ENCODE measurements around the gene JMJD1C. TPM values are rescaled to one million over a fixed set of nuclear protein-coding genes. Genes with fewer than 3 reads are reported as not detected.
"Not testable (repeated sequence)": the region's sequence is repeated elsewhere in the genome, so short reads cannot be mapped to it uniquely, and the experiment has no call there.

Gene JMJD1C
- total RNA-seq, 6 experiments from 2014 or later: 29.6 to 53.3 (median 38.2) TPM

- H3K27me3 ChIP-seq: no peaks in the 10 kb centered on the region
- ATAC-seq (no peak), DNase-seq (no peak)
- H3K9me3 ChIP-seq: no peaks in the 10 kb centered on the region
- H3K4me1 ChIP-seq: no peaks in the 10 kb centered on the region
- H3K4me3 ChIP-seq: no peak overlapping the region
- H3K27ac ChIP-seq: no peak overlapping the region
- H3K36me3 ChIP-seq: no peaks in the 10 kb centered on the region
- no peak for TF ChIP-seq CTCF (IDR thresholded peaks at IDR 0.05)
- TF ChIP-seq POLR2A (IDR thresholded peaks at IDR 0.05): no peak
- 93% methylated on average over 3 of the region's 3 CpGs for WGBS (ENCODE audit: insufficient coverage, low coverage, low lambda C conversion rate, missing lambda C conversion rate)
- intact Hi-C loops (cut with DNase I): no loop called here
Measured at GRCh38 chr10:63352976-63353375, 112.8 kb downstream of the JMJD1C start.

DNA sequence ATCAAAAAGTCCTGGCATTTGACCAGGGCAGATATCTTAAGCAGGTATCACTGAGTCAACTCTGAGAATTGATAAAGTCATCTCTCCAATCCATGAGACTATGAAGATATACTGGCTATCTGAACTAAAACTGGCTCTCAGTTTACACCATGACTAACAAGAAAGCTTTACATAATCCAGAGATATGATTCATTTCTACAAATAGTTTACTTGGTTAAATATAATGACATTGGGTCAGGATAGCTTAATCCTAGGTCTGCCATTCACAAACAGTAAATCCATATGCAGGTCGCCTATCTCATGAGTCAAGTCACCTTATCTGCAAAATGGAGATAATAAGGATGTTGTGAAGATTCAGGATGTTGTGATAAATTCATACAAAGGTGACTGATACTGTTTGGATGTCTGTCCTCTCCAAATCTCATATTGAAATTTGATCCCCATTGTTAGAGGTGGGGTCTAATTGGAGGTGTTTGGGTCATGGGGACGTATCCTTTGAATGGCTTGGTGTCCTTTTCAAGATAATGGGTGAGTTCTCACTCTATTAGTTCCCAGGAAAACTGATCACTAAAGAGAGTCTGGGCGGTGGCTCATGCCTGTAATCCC lies 117.4 kb downstream of the JMJD1C start:
- no peak for ATAC-seq
- Histone ChIP-seq H3K4me1 (no peaks in the 10 kb centered on the region), H3K27ac (no peak overlapping the region), H3K27me3 (no peaks in the 10 kb centered on the region), H3K36me3 (no peaks in the 10 kb centered on the region), H3K4me3 (no peak overlapping the region), H3K9me3 (no peaks in the 10 kb centered on the region)
- no peak for DNase-seq
- intact Hi-C loops (cut with DNase I): no loop called here
- WGBS (ENCODE audit: insufficient coverage, low coverage, low lambda C conversion rate, missing lambda C conversion rate): 90% methylated on average over 2 of the region's 3 CpGs
- no peak for TF ChIP-seq CTCF (IDR thresholded peaks at IDR 0.05)
- no peak for TF ChIP-seq POLR2A (IDR thresholded peaks at IDR 0.05)

GRCh38 chr10:63346015-63346441 lies 119.7 kb downstream of the JMJD1C start:
- intact Hi-C loops (cut with DNase I): no loop called here
- no peaks in the 10 kb centered on the region for H3K9me3 ChIP-seq
- TF ChIP-seq CTCF (IDR thresholded peaks at IDR 0.05) (no peak), POLR2A (IDR thresholded peaks at IDR 0.05) (no peak)
- no peaks in the 10 kb centered on the region for H3K36me3 ChIP-seq
- peaks cover 0 to 4% (median 0%) of the 10 kb centered on the region in 4 donors for H3K4me1 ChIP-seq
- H3K27ac ChIP-seq: no peak overlapping the region
- ATAC-seq (no peak), DNase-seq (no peak)
- no peak overlapping the region for H3K4me3 ChIP-seq
- H3K27me3 ChIP-seq: no peaks in the 10 kb centered on the region

DNA sequence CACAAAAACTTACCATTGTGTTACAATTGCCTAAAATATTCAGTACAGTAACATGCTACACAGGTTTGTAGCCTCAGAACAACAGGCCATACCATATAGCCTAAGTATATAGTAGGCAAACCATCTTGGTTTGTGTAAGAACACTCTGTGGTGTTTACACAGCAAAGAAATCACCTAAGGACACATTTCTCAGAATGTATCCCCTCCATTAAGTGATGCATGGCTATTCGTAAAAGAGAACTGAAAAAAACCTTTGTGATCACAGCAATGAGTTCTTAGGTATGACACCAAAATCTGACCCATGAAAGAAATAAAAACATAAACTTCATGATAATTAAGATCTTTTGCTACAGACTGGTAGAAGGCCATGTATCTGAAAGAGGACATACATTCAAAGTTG lies 121.5 kb downstream of the JMJD1C start:
- H3K4me3 ChIP-seq: no peak overlapping the region
- H3K27me3 ChIP-seq: no peaks in the 10 kb centered on the region
- TF ChIP-seq POLR2A (IDR thresholded peaks at IDR 0.05): no peak
- TF ChIP-seq CTCF (IDR thresholded peaks at IDR 0.05): no peak
- H3K27ac ChIP-seq: no peak overlapping the region
- no peaks in the 10 kb centered on the region for H3K36me3 ChIP-seq
- 100% methylated on average over 1 of the region's 1 CpG for whole genome bisulfite sequencing (ENCODE audit: insufficient coverage, low coverage, low lambda C conversion rate, missing lambda C conversion rate)
- H3K4me1 ChIP-seq: peaks cover 0 to 4% (median 0%) of the 10 kb centered on the region in 4 donors
- H3K9me3 ChIP-seq: no peaks in the 10 kb centered on the region
- intact Hi-C loops (cut with DNase I): no loop called here
- DNase-seq: no peak
- no peak for ATAC-seq

DNA sequence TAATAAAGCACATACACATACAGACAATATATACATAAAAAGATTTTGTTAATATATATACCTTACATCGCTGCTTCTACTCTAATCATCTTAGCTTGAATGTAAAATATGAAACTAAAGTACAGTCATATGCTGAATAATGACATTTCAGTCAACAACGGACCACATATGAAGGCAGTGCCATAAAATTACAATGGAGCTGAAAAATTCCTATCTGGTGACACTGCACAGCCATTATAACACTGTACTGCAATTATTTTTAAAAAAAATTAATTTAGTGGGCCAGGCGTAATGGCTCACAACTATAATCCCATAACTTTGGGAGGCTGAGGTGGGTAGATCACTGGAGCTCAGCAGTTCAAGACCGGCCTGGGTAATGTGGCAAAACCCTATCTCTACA lies 122.3 kb downstream of the JMJD1C start:
- Histone ChIP-seq H3K4me1 (peaks cover 0 to 4% (median 0%) of the 10 kb centered on the region in 4 donors), H3K36me3 (no peaks in the 10 kb centered on the region), H3K27me3 (no peaks in the 10 kb centered on the region), H3K9me3 (no peaks in the 10 kb centered on the region), H3K27ac (no peak overlapping the region), H3K4me3 (no peak overlapping the region)
- ATAC-seq (no peak), DNase-seq (no peak)
- WGBS (ENCODE audit: insufficient coverage, low coverage, low lambda C conversion rate, missing lambda C conversion rate): 94% methylated on average over 4 of the region's 4 CpGs
- intact Hi-C loops (cut with DNase I): no loop called here
- no peak for TF ChIP-seq POLR2A (IDR thresholded peaks at IDR 0.05)
- no peak for TF ChIP-seq CTCF (IDR thresholded peaks at IDR 0.05)

DNA sequence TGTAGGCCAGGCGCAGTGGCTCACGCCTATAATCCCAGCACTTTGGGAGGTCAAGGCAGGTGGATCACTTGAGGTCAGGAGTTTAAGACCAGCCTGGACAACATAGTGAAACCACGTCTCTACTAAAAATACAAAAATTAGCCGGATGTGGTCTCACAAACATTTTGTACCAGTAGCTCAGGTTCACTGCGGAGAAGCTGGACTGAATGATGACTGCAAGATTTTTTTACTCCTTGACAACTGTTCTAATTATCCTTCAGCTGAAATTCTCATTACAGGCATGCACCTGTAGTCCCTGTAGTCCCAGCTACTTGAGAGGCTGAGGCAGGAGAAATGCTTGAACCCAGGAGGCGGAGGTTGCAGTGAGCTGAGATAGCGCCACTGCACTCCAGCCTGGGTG lies 126.1 kb downstream of the JMJD1C start:
- ATAC-seq; H3K4me3 ChIP-seq; H3K36me3 ChIP-seq; H3K27ac ChIP-seq; intact Hi-C loops (cut with DNase I); H3K9me3 ChIP-seq; H3K4me1 ChIP-seq; DNase-seq; H3K27me3 ChIP-seq: not testable (repeated sequence)
- 94% methylated on average over 7 of the region's 7 CpGs for WGBS (ENCODE audit: insufficient coverage, low coverage, low lambda C conversion rate, missing lambda C conversion rate)
